Mucosa of descending colon (tissue), 3 donors: ENCODE results near the gene PAPLN. TPM values are rescaled to one million over a fixed set of nuclear protein-coding genes. Genes with fewer than 3 reads are reported as not detected.

Experiments
- ATAC-seq: fragments of 200-7000 bp; cut with Tn5 transposase; one replicate; pipeline ENCODE4 v1.9.1; 2020; ENCODE audit warnings: mild to moderate bottlenecking, moderate library complexity
- DNase-seq, 3 donors: peaks; one replicate each; pipeline ENCODE4 v3.0.0-alpha.2; 2020
- H3K36me3 ChIP-seq: fragments of 200-600 bp; one replicate; pipeline ENCODE4 v1.8.0; 2021; ENCODE audit warnings: low read depth, mild to moderate bottlenecking
- H3K4me1 ChIP-seq: fragments of 200-600 bp; one replicate; pipeline ENCODE4 v1.8.0; 2021; ENCODE audit warnings: low read depth, mild to moderate bottlenecking
- H3K4me3 ChIP-seq: fragments of 200-600 bp; one replicate; pipeline ENCODE4 v1.8.0; 2021; ENCODE audit warnings: mild to moderate bottlenecking
- H3K9me3 ChIP-seq: fragments of 200-600 bp; one replicate; pipeline ENCODE4 v1.8.0; 2021; ENCODE audit warnings: mild to moderate bottlenecking
- intact Hi-C, 2 donors: fragments of 100-400 bp; cut with DNase I in 1 of 2; cut with micrococcal nuclease in 1 of 2; formaldehyde crosslinking; loops; one replicate each; pipeline versions ENCODE4 v1.11.0 to v1.11.1; 2022; cut with DNase I, micrococcal nuclease
- total RNA-seq, 3 donors: library from RNA; stranded (reverse); fragmentation: NEBNext Ultra II Directional in 2 of 3; extraction: Animal tissue kit (Norgen Biotek cat#: 25700) in 2 of 3; gene quantifications; one replicate each; pipeline versions ENCODE4 v1.2.1 to v1.2.4, GENCODE V29; 2021 to 2023
- TF ChIP-seq, protein P1 (sequence below): fragments of 200-600 bp; IDR thresholded peaks from one replicate; pipeline ENCODE4 v1.8.0; 2022; ENCODE audit warnings: antibody characterized with exemption, mild to moderate bottlenecking
- donor health status: DM: no; HTN: no; CAD: no; lungs with moderate emphysema.
- donor health status: DM: no; HTN: no; CAD: no.
- donor health status: DM: no; HTN: yes; CAD: no.

PAPLN gene
- total RNA-seq, 3 donors from 2014 or later: 4.9 to 22.5 (median 5.6) TPM

GRCh38 chr14:73248108-73248868 lies 11.0 kb downstream of the PAPLN start:
- Histone ChIP-seq H3K4me3 (no peak overlapping the region), H3K9me3 (no peaks in the 10 kb centered on the region), H3K36me3 (no peaks in the 10 kb centered on the region), H3K4me1 (no peaks in the 10 kb centered on the region)
- intact Hi-C loops: no loop called here
- DNase-seq: peak in 1 of 3 donors; percentile 2
- no peak for ATAC-seq
- TF ChIP-seq, protein P1, sequence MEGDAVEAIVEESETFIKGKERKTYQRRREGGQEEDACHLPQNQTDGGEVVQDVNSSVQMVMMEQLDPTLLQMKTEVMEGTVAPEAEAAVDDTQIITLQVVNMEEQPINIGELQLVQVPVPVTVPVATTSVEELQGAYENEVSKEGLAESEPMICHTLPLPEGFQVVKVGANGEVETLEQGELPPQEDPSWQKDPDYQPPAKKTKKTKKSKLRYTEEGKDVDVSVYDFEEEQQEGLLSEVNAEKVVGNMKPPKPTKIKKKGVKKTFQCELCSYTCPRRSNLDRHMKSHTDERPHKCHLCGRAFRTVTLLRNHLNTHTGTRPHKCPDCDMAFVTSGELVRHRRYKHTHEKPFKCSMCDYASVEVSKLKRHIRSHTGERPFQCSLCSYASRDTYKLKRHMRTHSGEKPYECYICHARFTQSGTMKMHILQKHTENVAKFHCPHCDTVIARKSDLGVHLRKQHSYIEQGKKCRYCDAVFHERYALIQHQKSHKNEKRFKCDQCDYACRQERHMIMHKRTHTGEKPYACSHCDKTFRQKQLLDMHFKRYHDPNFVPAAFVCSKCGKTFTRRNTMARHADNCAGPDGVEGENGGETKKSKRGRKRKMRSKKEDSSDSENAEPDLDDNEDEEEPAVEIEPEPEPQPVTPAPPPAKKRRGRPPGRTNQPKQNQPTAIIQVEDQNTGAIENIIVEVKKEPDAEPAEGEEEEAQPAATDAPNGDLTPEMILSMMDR: no peak

DNA sequence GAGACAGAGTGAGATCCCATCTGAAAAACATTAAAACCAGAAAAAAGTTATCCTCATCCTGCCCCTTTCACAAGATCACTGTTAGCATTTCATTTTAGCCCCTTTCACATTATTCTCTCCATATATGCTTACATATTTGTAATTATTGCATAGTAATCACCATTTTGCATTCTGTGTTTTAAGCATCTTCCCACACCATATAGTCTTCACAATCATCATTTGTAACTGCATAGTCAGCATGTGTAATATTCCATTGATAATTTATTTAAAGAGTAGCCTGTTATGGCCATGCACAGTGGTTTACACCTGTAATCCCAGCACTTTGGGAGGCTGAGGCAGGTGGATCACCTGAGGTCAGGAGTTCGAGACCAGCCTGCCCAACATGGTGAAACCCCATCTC lies 11.8 kb downstream of the PAPLN start:
- H3K36me3 ChIP-seq: no peaks in the 10 kb centered on the region
- ATAC-seq: no peak
- intact Hi-C loops: no loop called here
- DNase-seq: no peak
- no peaks in the 10 kb centered on the region for H3K4me1 ChIP-seq
- no peaks in the 10 kb centered on the region for H3K9me3 ChIP-seq
- H3K4me3 ChIP-seq: no peak overlapping the region
- TF ChIP-seq, protein P1: no peak

DNA sequence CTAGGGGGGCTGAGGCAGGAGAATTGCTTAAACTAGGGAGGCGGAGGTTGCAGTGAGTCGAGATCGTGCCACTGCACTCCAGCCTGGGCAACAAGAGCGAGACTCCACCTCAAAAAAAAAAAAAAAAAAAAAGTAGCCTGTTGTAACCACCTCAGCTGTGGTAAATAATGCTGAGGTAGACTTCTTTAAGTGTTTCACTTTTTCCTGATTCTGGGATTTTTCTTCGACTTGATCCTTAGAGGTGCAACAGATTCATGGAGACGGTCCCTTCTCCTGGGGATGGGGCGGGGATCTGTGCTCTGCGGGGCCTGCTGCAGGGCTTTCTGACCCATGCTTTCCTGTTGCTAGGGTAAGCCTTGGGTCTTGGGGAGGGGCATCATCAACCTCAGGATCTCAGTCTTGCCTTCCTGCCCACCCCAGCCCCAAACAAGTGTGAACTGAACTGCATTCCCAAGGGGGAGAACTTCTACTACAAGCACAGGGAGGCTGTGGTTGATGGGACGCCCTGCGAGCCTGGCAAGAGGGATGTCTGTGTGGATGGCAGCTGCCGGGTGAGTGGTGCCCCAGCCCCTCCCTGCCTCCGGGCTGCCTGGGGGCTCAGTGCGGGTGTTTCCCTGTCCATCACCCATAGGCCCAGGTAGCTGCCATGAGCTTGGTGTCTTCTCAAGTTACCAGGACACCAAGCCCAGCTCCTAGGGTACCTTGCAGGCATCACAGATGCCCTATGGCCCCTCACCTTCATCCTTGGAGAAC lies 12.4 kb downstream of the PAPLN start:
- Histone ChIP-seq H3K4me3 (no peak overlapping the region), H3K4me1 (no peaks in the 10 kb centered on the region), H3K36me3 (no peaks in the 10 kb centered on the region), H3K9me3 (no peaks in the 10 kb centered on the region)
- intact Hi-C loops: no loop called here
- DNase-seq (peak in 1 of 3 donors; percentile 24), ATAC-seq (no peak)
- TF ChIP-seq, protein P1: no peak

DNA sequence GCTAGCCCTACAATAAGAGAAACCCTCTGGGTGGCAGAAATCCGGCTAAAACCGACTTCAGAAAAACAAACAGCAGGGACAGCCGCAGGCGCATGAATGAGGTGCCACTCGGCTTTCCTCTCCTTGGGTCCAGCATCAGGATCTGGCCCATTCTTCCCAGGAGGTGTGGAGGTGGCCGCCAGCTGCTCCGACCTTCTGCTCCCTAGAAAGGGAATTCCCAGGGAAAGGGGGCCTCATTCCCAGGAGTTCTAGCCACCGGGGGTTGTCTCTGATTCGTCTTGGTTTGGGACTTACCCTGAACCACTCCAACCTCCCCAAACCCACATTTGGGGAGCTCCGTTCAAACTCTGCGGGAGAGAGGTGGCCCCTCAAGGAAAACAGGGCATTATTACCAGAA lies 13.0 kb downstream of the PAPLN start:
- intact Hi-C loops: no loop called here
- H3K36me3 ChIP-seq: no peaks in the 10 kb centered on the region
- no peak for ATAC-seq

DNA sequence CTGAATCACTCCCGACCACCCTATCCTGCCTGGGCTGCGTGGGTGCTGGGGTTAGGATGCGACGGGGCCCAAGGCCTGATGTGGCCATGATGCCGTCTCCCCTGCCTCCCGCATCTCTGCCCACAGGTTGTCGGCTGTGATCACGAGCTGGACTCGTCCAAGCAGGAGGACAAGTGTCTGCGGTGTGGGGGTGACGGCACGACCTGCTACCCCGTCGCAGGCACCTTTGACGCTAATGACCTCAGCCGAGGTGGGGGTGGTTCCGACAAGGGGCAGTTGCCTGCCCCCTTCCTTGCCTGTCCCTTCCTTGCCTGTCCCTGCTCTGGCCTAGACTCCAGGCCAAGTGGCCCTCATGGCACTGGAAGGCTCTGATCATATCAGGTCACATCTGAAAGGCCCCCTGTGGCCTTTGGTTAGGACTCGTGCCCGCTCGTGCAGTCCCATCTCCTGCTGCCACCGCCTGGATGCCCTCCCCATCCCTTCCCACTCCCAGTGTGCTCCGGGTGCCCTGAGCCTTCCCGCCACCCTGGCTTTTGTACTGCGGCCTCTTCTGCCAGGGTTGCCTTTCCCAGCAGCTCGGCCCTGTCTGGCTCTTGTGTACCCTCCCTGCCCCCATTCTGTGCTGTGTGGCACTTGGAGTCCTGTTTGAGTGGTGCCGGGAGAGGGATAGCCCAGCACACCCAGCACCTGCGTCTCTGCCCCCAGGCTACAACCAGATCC lies 13.6 kb downstream of the PAPLN start:
- Histone ChIP-seq H3K4me3 (no peak overlapping the region), H3K36me3 (no peaks in the 10 kb centered on the region), H3K4me1 (no peaks in the 10 kb centered on the region), H3K9me3 (no peaks in the 10 kb centered on the region)
- intact Hi-C loops: no loop called here
- TF ChIP-seq, protein P1: no peak
- DNase-seq (peak in 2 of 3 donors; percentile 20 to 41), ATAC-seq (no peak)

More for the DNA sequence above, 13.0 kb downstream of the PAPLN start:
- DNase-seq: peak in 2 of 3 donors; percentile 11 to 19
- Histone ChIP-seq H3K9me3 (no peaks in the 10 kb centered on the region), H3K4me1 (no peaks in the 10 kb centered on the region), H3K4me3 (no peak overlapping the region)
- TF ChIP-seq, protein P1: no peak
